Measurements from ENCODE around the gene GAB2. TPM values are rescaled to one million over a fixed set of nuclear protein-coding genes. Genes with fewer than 3 reads are reported as not detected.
A peak's percentile ranks its signal among the peaks of the same experiment; 100 is the strongest.

The GAB2 gene
- total RNA-seq, 4 donors from 2014 or later = 39.6 to 57.3 (median 46.6) TPM

GRCh38 chr11:78255919-78256318 lies 161.7 kb downstream of the GAB2 start:
- TF ChIP-seq POLR2A (IDR thresholded peaks at IDR 0.05) (no peak), EP300 (IDR thresholded peaks at IDR 0.05) (no peak), CTCF (IDR thresholded peaks at IDR 0.05) (no peak)
- no peak overlapping the region for H3K4me3 ChIP-seq
- no peak for DNase-seq (ENCODE audit: low spot score in 2 of 2)
- 94 to 96% methylated on average over 2 of the region's 2 CpGs for WGBS, 2 donors
- H3K36me3 ChIP-seq = no peaks in the 10 kb centered on the region
- peaks cover 0 to 33% (median 16%) of the 10 kb centered on the region in 4 donors for H3K4me1 ChIP-seq
- H3K9me3 ChIP-seq = no peaks in the 10 kb centered on the region
- no peaks in the 10 kb centered on the region for H3K27me3 ChIP-seq
- H3K27ac ChIP-seq = no peak overlapping the region

- Histone ChIP-seq H3K4me3 (no peak overlapping the region), H3K27ac (no peak overlapping the region), H3K27me3 (no peaks in the 10 kb centered on the region), H3K9me3 (no peaks in the 10 kb centered on the region), H3K4me1 (peaks cover 0 to 39% (median 16%) of the 10 kb centered on the region in 4 donors), H3K36me3 (peaks cover 0 to 12% (median 0%) of the 10 kb centered on the region in 3 donors)
- TF ChIP-seq EP300 (IDR thresholded peaks at IDR 0.05) = no peak
- TF ChIP-seq CTCF (IDR thresholded peaks at IDR 0.05) = no peak
- no peak for TF ChIP-seq POLR2A (IDR thresholded peaks at IDR 0.05)
- DNase-seq (ENCODE audit: low spot score in 2 of 2) = no peak
- WGBS, 2 donors = 93% methylated on average over 4 of the region's 4 CpGs
Measured at GRCh38 chr11:78254268-78254667, 163.4 kb downstream of the GAB2 start.

GRCh38 chr11:78253797-78254196 lies 163.8 kb downstream of the GAB2 start:
- TF ChIP-seq POLR2A (IDR thresholded peaks at IDR 0.05) = no peak
- no peak for TF ChIP-seq EP300 (IDR thresholded peaks at IDR 0.05)
- no peak for TF ChIP-seq CTCF (IDR thresholded peaks at IDR 0.05)
- H3K4me1 ChIP-seq = peaks cover 0 to 39% (median 16%) of the 10 kb centered on the region in 4 donors
- H3K4me3 ChIP-seq = no peak overlapping the region
- 61 to 63% methylated on average over 4 of the region's 4 CpGs for WGBS, 2 donors
- peaks cover 0 to 16% (median 0%) of the 10 kb centered on the region in 3 donors for H3K36me3 ChIP-seq
- no peak overlapping the region for H3K27ac ChIP-seq
- no peaks in the 10 kb centered on the region for H3K27me3 ChIP-seq
- no peak for DNase-seq (ENCODE audit: low spot score in 2 of 2)
- no peaks in the 10 kb centered on the region for H3K9me3 ChIP-seq

GRCh38 chr11:78251083-78251775 lies 166.4 kb downstream of the GAB2 start:
- no peak overlapping the region for H3K4me3 ChIP-seq
- peaks cover 0 to 25% (median 9%) of the 10 kb centered on the region in 4 donors for H3K4me1 ChIP-seq
- no peaks in the 10 kb centered on the region for H3K27me3 ChIP-seq
- DNase-seq (ENCODE audit: low spot score in 2 of 2) = no peak
- WGBS, 2 donors = 36% methylated on average over 1 of the region's 1 CpG
- no peak for TF ChIP-seq CTCF (IDR thresholded peaks at IDR 0.05)
- TF ChIP-seq EP300 (IDR thresholded peaks at IDR 0.05) = no peak
- TF ChIP-seq POLR2A (IDR thresholded peaks at IDR 0.05) = no peak
- H3K36me3 ChIP-seq = peaks cover 0 to 41% (median 0%) of the 10 kb centered on the region in 3 donors
- peak overlapping the region in 1 of 4 donors; percentile 46 for H3K27ac ChIP-seq
- peaks cover 0 to 8% (median 0%) of the 10 kb centered on the region in 4 donors for H3K9me3 ChIP-seq

- 90 to 93% methylated on average over 8 of the region's 8 CpGs for WGBS, 2 donors
- DNase-seq (ENCODE audit: low spot score in 2 of 2) = no peak
- peaks cover 0 to 16% (median 0%) of the 10 kb centered on the region in 4 donors for H3K9me3 ChIP-seq
- no peaks in the 10 kb centered on the region for H3K27me3 ChIP-seq
- peaks cover 0 to 46% (median 0%) of the 10 kb centered on the region in 3 donors for H3K36me3 ChIP-seq
- TF ChIP-seq EP300 (IDR thresholded peaks at IDR 0.05) (no peak), POLR2A (IDR thresholded peaks at IDR 0.05) (no peak), CTCF (IDR thresholded peaks at IDR 0.05) (no peak)
- no peak overlapping the region for H3K27ac ChIP-seq
- H3K4me1 ChIP-seq = peaks cover 0 to 23% (median 9%) of the 10 kb centered on the region in 4 donors
- H3K4me3 ChIP-seq = no peak overlapping the region
Measured at GRCh38 chr11:78250099-78250498, 167.5 kb downstream of the GAB2 start.

Measured in tibial nerve (tissue), 4 donors.